HG03457 (cell line): ENCODE results near the gene STARD3.
"Not testable (repeated sequence)": the region's sequence is repeated elsewhere in the genome, so short reads cannot be mapped to it uniquely, and the experiment has no call there.

Experiments
- ATAC-seq: cut with Tn5 transposase; IDR thresholded peaks from one replicate; pipeline ENCODE4 v1.9.1; 2021; ENCODE audit warnings: moderate number of reproducible peaks; ENCODE audit not compliant: unreplicated experiment

Gene STARD3

DNA sequence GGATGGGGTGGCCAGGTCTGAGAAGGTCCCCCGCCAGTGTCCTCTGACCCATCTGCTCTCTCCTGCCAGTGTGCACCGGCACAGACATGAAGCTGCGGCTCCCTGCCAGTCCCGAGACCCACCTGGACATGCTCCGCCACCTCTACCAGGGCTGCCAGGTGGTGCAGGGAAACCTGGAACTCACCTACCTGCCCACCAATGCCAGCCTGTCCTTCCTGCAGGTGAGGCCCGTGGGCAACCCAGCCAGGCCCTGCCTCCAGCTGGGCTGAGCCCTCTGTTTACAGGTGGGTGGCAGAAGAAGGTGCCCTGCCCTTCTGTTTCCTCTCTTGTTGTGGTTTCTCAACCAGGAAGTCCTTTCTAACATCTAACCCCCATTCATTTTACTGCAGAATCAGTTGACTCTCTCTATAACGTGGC lies 70.0 kb downstream of the STARD3 start:
- no peak for ATAC-seq

DNA sequence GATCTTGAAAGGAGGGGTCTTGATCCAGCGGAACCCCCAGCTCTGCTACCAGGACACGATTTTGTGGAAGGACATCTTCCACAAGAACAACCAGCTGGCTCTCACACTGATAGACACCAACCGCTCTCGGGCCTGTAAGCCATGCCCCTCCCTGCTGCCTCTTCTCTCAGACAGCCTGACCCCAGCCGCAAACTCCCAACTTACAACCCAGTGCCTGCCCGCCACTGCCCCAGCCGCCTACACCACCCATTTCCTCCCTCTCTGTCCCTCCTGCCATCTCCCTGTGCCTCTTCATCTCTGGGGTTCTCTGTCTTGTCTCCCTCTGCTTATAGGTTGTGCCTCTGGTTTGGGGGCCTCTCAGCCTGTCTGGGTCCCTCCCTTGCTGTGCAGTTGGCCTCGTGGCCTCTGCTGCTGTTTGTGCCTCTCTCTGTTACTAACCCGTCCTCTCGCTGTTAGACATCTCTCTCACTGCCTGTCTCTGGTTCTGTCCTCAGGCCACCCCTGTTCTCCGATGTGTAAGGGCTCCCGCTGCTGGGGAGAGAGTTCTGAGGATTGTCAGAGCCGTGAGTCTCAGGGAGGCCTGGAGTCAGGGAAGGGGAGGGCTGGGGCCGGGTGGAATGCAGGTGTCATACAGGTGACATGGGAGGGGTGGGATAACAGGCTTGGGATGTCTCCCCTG lies 72.5 kb downstream of the STARD3 start:
- ATAC-seq = no peak

DNA sequence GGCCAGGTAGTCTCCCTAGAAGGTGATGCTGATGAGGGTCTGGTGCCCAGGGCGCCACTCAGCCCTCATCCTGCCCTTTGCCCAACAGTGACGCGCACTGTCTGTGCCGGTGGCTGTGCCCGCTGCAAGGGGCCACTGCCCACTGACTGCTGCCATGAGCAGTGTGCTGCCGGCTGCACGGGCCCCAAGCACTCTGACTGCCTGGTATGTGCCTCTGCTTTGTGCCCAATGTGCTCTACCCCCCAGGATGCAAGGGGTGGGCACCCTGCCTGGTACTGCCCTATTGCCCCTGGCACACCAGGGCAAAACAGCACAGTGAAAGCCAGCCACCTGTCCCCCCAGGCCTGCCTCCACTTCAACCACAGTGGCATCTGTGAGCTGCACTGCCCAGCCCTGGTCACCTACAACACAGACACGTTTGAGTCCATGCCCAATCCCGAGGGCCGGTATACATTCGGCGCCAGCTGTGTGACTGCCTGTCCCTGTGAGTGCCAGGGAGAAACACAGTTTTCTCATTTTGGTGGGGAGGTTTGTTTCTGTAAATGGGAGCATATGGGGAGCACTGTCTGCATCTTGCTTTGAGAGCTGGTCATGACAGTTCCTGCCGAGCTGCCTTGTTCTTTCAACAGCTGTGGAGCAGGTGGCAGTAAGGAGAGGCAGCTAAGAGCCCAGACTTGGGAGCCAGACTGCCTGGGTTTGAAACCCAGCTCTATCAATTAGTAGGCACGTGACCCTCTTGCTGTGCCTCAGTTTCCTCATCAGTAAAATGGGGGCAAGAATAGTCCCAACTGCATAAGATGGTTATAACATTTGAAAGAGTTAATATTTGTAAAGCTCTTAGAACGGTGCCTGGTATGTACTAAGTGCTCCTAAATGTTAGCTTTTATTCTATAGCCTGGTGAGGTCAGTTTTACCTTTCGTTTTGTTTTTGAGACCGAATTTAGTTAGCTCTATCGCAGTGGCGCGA lies 73.3 kb downstream of the STARD3 start:
- ATAC-seq = no peak

DNA sequence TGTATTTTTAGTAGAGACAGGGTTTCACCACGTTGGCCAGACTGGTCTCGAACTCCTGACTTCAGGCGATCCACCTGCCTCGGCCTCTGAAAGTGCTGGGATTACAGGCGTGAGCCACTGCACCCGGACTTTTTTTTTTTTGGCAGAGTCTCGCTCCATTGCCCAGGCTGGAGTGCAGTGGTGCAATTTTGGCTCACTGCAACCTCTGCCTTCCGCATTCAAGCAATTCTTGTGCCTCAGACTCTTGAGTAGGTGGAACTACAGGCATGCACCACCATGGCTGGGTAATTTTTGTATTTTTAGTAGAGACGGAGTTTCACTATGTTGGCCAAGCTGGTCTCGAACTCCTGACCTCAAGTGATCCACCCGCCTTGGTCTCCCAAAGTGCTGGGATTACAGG lies 74.1 kb downstream of the STARD3 start:
- not testable (repeated sequence) for ATAC-seq

DNA sequence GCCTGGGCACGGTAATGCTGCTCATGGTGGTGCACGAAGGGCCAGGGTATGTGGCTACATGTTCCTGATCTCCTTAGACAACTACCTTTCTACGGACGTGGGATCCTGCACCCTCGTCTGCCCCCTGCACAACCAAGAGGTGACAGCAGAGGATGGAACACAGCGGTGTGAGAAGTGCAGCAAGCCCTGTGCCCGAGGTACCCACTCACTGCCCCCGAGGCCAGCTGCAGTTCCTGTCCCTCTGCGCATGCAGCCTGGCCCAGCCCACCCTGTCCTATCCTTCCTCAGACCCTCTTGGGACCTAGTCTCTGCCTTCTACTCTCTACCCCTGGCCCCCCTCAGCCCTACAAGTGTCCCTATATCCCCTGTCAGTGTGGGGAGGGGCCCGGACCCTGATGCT lies 74.9 kb downstream of the STARD3 start:
- no peak for ATAC-seq
